OCI-LY3 (cell line): ENCODE measurements around the gene SCN1B.
"Not testable (repeated sequence)": the region's sequence is repeated elsewhere in the genome, so short reads cannot be mapped to it uniquely, and the experiment has no call there.

Source experiments
- H2AFZ ChIP-seq: fragments of 200-600, 300-600 bp; shearing (Covaris generic); 2 replicates; pipeline ENCODE4 v1.6.0; 2014; ENCODE audit warnings: antibody characterized with exemption, low read depth, low read length
- H3K27ac ChIP-seq: fragments of 200-600, 300-600 bp; sonication (generic); 2 replicates; pipeline ENCODE4 v1.5.1; 2014; ENCODE audit warnings: mild to moderate bottlenecking, low read length, moderate library complexity, mixed read lengths
- H3K27me3 ChIP-seq: fragments of 200-600, 300-600 bp; sonication (generic); 2 replicates; pipeline ENCODE4 v1.6.1; 2014; ENCODE audit warnings: low read depth, low read length, mixed read lengths
- H3K36me3 ChIP-seq: fragments of 200-600, 300-600 bp; sonication (generic); replicated peaks from 2 replicates; pipeline ENCODE3; 2014; ENCODE audit warnings: low read depth, low read length, mixed read lengths
- H3K4me1 ChIP-seq: fragments of 300-600, 200-600 bp; sonication (generic); 2 replicates; pipeline ENCODE4 v1.6.1; 2014; ENCODE audit warnings: low read length, mixed read lengths
- H3K4me2 ChIP-seq: fragments of 200-600, 300-600 bp; sonication (generic); 2 replicates; pipeline ENCODE4 v1.6.1; 2014; ENCODE audit warnings: low read length, mixed read lengths
- H3K4me3 ChIP-seq: fragments of 300-600, 200-600 bp; sonication (generic); 2 replicates; pipeline ENCODE4 v1.5.1; 2014; ENCODE audit warnings: antibody characterized with exemption, mild to moderate bottlenecking, low read length, moderate library complexity
- H3K79me2 ChIP-seq: fragments of 300-600, 200-600 bp; shearing (Covaris generic); 2 replicates; pipeline ENCODE4 v1.6.1; 2014; ENCODE audit warnings: mild to moderate bottlenecking, low read length, mixed read lengths
- H3K9ac ChIP-seq: fragments of 300-600, 200-600 bp; shearing (Covaris generic); 2 replicates; pipeline ENCODE4 v1.6.0; 2014; ENCODE audit warnings: mild to moderate bottlenecking, low read length, moderate library complexity
- H3K9me3 ChIP-seq: fragments of 200-600, 300-600 bp; shearing (Covaris generic); 2 replicates; pipeline ENCODE4 v1.6.1; 2014; ENCODE audit warnings: low read length, mixed read lengths; ENCODE audit not compliant: insufficient read depth
- H4K20me1 ChIP-seq: fragments of 200-600, 300-600 bp; sonication (generic); 2 replicates; pipeline ENCODE4 v1.6.1; 2016; ENCODE audit warnings: low read length, mixed read lengths; ENCODE audit not compliant: insufficient read depth
- CTCF ChIP-seq: fragments of 200-600, 300-600 bp; sonication (generic); IDR thresholded peaks from 2 replicates; pipeline ENCODE4 v1.5.1; 2014; ENCODE audit warnings: antibody characterized with exemption, low read length, low read depth
- EZH2phosphoT487 ChIP-seq: fragments of 200-600 bp; shearing (Covaris generic); IDR thresholded peaks from 2 replicates; pipeline ENCODE4 v1.6.1; 2018; ENCODE audit warnings: antibody characterized with exemption, mixed run types, low read depth

The SCN1B gene

GRCh38 chr19:34995551-34995950 is 34.7 kb upstream of the SCN1B start:
- Histone ChIP-seq H3K4me2 (no peak overlapping the region), H3K4me1 (peaks cover 14% of the 10 kb centered on the region), H3K9ac (no peak overlapping the region), H3K27ac (no peak overlapping the region), H3K79me2 (peaks cover 9% of the 10 kb centered on the region), H4K20me1 (no peaks in the 10 kb centered on the region), H3K27me3 (peaks cover 5% of the 10 kb centered on the region; the same call in 1 of the 2 replicates), H3K9me3 (no peaks in the 10 kb centered on the region), H3K4me3 (no peak overlapping the region), H3K36me3 (no peaks in the 10 kb centered on the region), H2AFZ (no peak overlapping the region)
- TF ChIP-seq EZH2phosphoT487 (no peak), CTCF (no peak)

- H4K20me1 ChIP-seq: peaks cover 5% of the 10 kb centered on the region; the same call in 1 of the 2 replicates
- H3K36me3 ChIP-seq: peaks cover 4% of the 10 kb centered on the region
- peaks cover 25% of the 10 kb centered on the region for H3K79me2 ChIP-seq
- H3K4me1 ChIP-seq: peaks cover 17% of the 10 kb centered on the region; the same call in 1 of the 2 replicates
- H3K4me2 ChIP-seq: no peak overlapping the region
- no peak overlapping the region for H3K4me3 ChIP-seq
- no peak overlapping the region for H2AFZ ChIP-seq
- TF ChIP-seq CTCF (no peak), EZH2phosphoT487 (no peak)
- H3K27ac ChIP-seq: no peak overlapping the region
- H3K9ac ChIP-seq: no peak overlapping the region
- peaks cover 5% of the 10 kb centered on the region; the same call in 1 of the 2 replicates for H3K27me3 ChIP-seq
- no peaks in the 10 kb centered on the region for H3K9me3 ChIP-seq
Measured at GRCh38 chr19:34997071-34997617, 33.1 kb upstream of the SCN1B start.

GRCh38 chr19:34998224-34998623 is 32.0 kb upstream of the SCN1B start:
- not testable (repeated sequence) for H3K27ac ChIP-seq, H3K4me3 ChIP-seq, H3K4me2 ChIP-seq, H3K27me3 ChIP-seq, H3K9ac ChIP-seq, H3K9me3 ChIP-seq, H2AFZ ChIP-seq
- Histone ChIP-seq H4K20me1 (peaks cover 13% of the 10 kb centered on the region; the same call in 1 of the 2 replicates), H3K36me3 (peaks cover 12% of the 10 kb centered on the region), H3K4me1 (peaks cover 17% of the 10 kb centered on the region; the same call in 1 of the 2 replicates), H3K79me2 (peaks cover 36% of the 10 kb centered on the region)

GRCh38 chr19:34998777-34999497 is 31.3 kb upstream of the SCN1B start:
- Histone ChIP-seq H3K36me3 (peaks cover 14% of the 10 kb centered on the region), H3K4me3 (peak overlapping the region; percentile 96), H3K27me3 (no peaks in the 10 kb centered on the region), H3K79me2 (peaks cover 43% of the 10 kb centered on the region), H3K4me2 (peak overlapping the region; percentile 77), H3K9me3 (no peaks in the 10 kb centered on the region), H2AFZ (0 out of 2 replicates have a peak overlapping the region, but pooled peaks have one; percentile 80), H3K4me1 (peaks cover 17% of the 10 kb centered on the region; the same call in 1 of the 2 replicates), H3K27ac (no peak overlapping the region), H3K9ac (peak overlapping the region; percentile 93), H4K20me1 (peaks cover 20% of the 10 kb centered on the region; the same call in 1 of the 2 replicates)
- TF ChIP-seq EZH2phosphoT487 (no peak), CTCF (no peak)
